K562 (cell line): ENCODE measurements around the gene OR52W1. TPM values are rescaled to one million over a fixed set of nuclear protein-coding genes. Genes with fewer than 3 reads are reported as not detected.

ENCODE experiments used
- ATAC-seq: fragments of 200-7000 bp; cut with Tn5 transposase; 3 replicates; pipeline ENCODE4 v1.9.1; 2020; ENCODE audit warnings: moderate library complexity
- BruUV-seq: library from RNA; stranded (reverse); fragments of 400-500 nt; replicated peaks from 2 replicates; lab custom pipeline; 2021; lab: Mats Ljungman, UMichigan
- CTCF ChIA-PET: fragments of 300-600 bp; formaldehyde crosslinking; extraction: SDS; loops from one replicate; lab custom pipeline; 2021; ENCODE audit warnings: low intra/inter-chr PET ratio; lab: Yijun Ruan, JAX
- POLR2A ChIA-PET: fragments of 300-600, 350-650 bp; sonication (Branson Sonifier 250); formaldehyde crosslinking; extraction: SDS; loops from one replicate; lab custom pipeline; 2021; ENCODE audit warnings: antibody characterized with exemption, inconsistent platforms; lab: Yijun Ruan, JAX
- DNase-seq, 4 experiments: peaks; one replicate each; pipeline versions ENCODE4 v3.0.0 to v3.0.0-alpha.2; 2011 to 2018; ENCODE audit warnings: low spot score in 3 of 4, mixed read lengths in 3 of 4; ENCODE audit errors: extremely low read depth in 1 of 4
- FAIRE-seq: peaks from 2 replicates; lab custom pipeline; 2011; peaks lifted over from hg19 to GRCh38; lab: Jason Lieb, UNC
- H2AFZ ChIP-seq: 2 replicates; pipeline ENCODE4 v1.6.0; 2011; ENCODE audit warnings: low read depth, low read length, control low read depth, inconsistent platforms
- H3K27ac ChIP-seq: fragments of 200-600 bp; 3 replicates; pipeline ENCODE4 v1.8.0; 2011; ENCODE audit warnings: low read depth, mild to moderate bottlenecking, control low read depth, inconsistent platforms, low read length, moderate library complexity, mixed read lengths; ENCODE audit errors: extremely low read depth
- H3K27me3 ChIP-seq, 2 experiments: fragments of 300-600 bp in 1 of 2; 2 replicates in 1 of 2; 3 replicates in 1 of 2; pipeline versions ENCODE4 v1.6.0 to v1.8.0; 2011; ENCODE audit warnings: inconsistent platforms in 2 of 2, low read length in 2 of 2, mild to moderate bottlenecking in 1 of 2, mixed read lengths in 1 of 2, moderate library complexity in 1 of 2; ENCODE audit not compliant: control insufficient read depth in 2 of 2, insufficient read depth in 2 of 2
- H3K36me3 ChIP-seq: fragments of 300-600 bp; 3 replicates; pipeline ENCODE4 v1.8.0; 2011; ENCODE audit warnings: mild to moderate bottlenecking, low read length, inconsistent platforms; ENCODE audit not compliant: control insufficient read depth, insufficient read depth
- H3K4me1 ChIP-seq, 2 experiments: fragments of 200-600 bp in 1 of 2; replicated peaks in 1 of 2; 2 replicates in 1 of 2; 3 replicates in 1 of 2; pipeline versions ENCODE4 v1.5.1 to v1.8.0; 2011; ENCODE audit warnings: inconsistent platforms in 2 of 2, low read length in 2 of 2, mild to moderate bottlenecking in 1 of 2, mixed read lengths in 1 of 2, moderate library complexity in 1 of 2; ENCODE audit not compliant: control insufficient read depth in 2 of 2, insufficient read depth in 2 of 2
- H3K4me2 ChIP-seq: 2 replicates; pipeline ENCODE4 v1.6.1; 2011; ENCODE audit warnings: low read length, control low read depth, inconsistent platforms, mixed read lengths; ENCODE audit not compliant: insufficient read depth
- H3K4me3 ChIP-seq: fragments of 200-600 bp; sonication (generic), shearing (Covaris generic); 2 replicates; pipeline ENCODE4 v1.5.1; 2016; ENCODE audit warnings: control low read depth, inconsistent platforms
- H3K79me2 ChIP-seq: fragments of 200-600 bp; 3 replicates; pipeline ENCODE4 v1.8.0; 2011; ENCODE audit warnings: low read length, inconsistent platforms; ENCODE audit not compliant: control insufficient read depth, insufficient read depth
- H3K9ac ChIP-seq, 2 experiments: 2 replicates each; pipeline versions ENCODE4 v1.6.0 to v1.6.1; 2011; ENCODE audit warnings: low read depth in 2 of 2, low read length in 2 of 2, control low read depth in 1 of 2, inconsistent platforms in 1 of 2, mild to moderate bottlenecking in 1 of 2, mixed read lengths in 1 of 2; ENCODE audit not compliant: insufficient read depth in 1 of 2
- H3K9me1 ChIP-seq: one replicate; pipeline ENCODE4 v1.6.0; 2011; ENCODE audit warnings: inconsistent platforms, mild to moderate bottlenecking, low read length, moderate library complexity; ENCODE audit not compliant: control insufficient read depth, insufficient read depth
- H3K9me3 ChIP-seq: replicated peaks from 2 replicates; pipeline ENCODE4 v1.5.1; 2011; ENCODE audit warnings: low read depth, low read length, inconsistent platforms; ENCODE audit not compliant: control insufficient read depth, insufficient read depth
- H4K20me1 ChIP-seq: replicated peaks from 2 replicates; pipeline ENCODE4 v1.6.1; 2011; ENCODE audit warnings: low read length, inconsistent platforms, mixed read lengths; ENCODE audit not compliant: control insufficient read depth, insufficient read depth
- NR3C1 ChIP-seq: sonication (generic); formaldehyde crosslinking; IDR thresholded peaks from 2 replicates; pipeline ENCODE4 v1.8.1; 2022; ENCODE audit warnings: missing genetic modification reagents
- PHB ChIP-seq: fragments of 250-450 bp; sonication (Bioruptor Pico); IDR thresholded peaks from 2 replicates; pipeline ENCODE4 v1.5.0; 2021
- SIX5 ChIP-seq, 2 experiments: IDR thresholded peaks; 2 replicates each; pipeline ENCODE4 v1.6.1; 2011; ENCODE audit warnings: low read length in 2 of 2, borderline replicate concordance in 1 of 2, low read depth in 1 of 2, mild to moderate bottlenecking in 1 of 2, moderate library complexity in 1 of 2; ENCODE audit not compliant: insufficient read depth in 1 of 2
- TAF15 ChIP-seq: fragments of 200-400 bp; formaldehyde crosslinking; IDR thresholded peaks from 2 replicates; pipeline ENCODE4 v1.6.1; 2017; ENCODE audit warnings: mild to moderate bottlenecking, low read depth, low read length, moderate library complexity
- WGBS: fragments of 100-300 bp; shearing (Covaris generic); methylation state at CpG from one replicate; pipeline ENCODE4 v1.1.6; 2016; ENCODE audit warnings: low coverage, mixed read lengths; ENCODE audit not compliant: insufficient coverage; ENCODE audit errors: missing lambda C conversion rate; 5-methylcytosine and 5-hydroxymethylcytosine counted together
- in situ Hi-C: fragments of 300-500 bp; cut with MboI; formaldehyde crosslinking; loops from 4 replicates; pipeline ENCODE4 v1.15.0; 2018; ENCODE audit warnings: inconsistent platforms, mixed read lengths
- intact Hi-C: fragments of 100-400 bp; cut with micrococcal nuclease; formaldehyde crosslinking; loops from 2 replicates; pipeline ENCODE4 v1.14.2; 2022
- polyA plus RNA-seq, 8 experiments: library from polyadenylated mRNA; depleted of rRNA in 4 of 8; stranded (reverse) in 5 of 8; unstranded in 3 of 8; fragments of >200 nt; fragmentation: Nextera tagmentation in 2 of 8; fragmentation: Illumina TruSeq in 1 of 8; extraction: Ambion mirVana in 2 of 8; extraction: Trizol in 1 of 8; gene quantifications; 2 replicates each; pipeline versions ENCODE4 v1.2.1 to v1.2.3, GENCODE V29; 2011 to 2014; ENCODE audit warnings: inconsistent platforms in 1 of 8, missing spikeins in 1 of 8
- total RNA-seq, 7 experiments: library from RNA; depleted of rRNA in 6 of 7; stranded (reverse); fragments of >200 nt in 6 of 7; fragmentation: Illumina TruSeq in 2 of 7; extraction: Trizol in 2 of 7; gene quantifications; 2 replicates each; pipeline versions ENCODE4 v1.2.1 to v1.2.3, GENCODE V29; 2011 to 2021; ENCODE audit warnings: low replicate concordance in 1 of 7
- TF ChIP-seq, protein P1 (sequence below), 2 experiments: fragments of 200-800 bp in 1 of 2; sonication (Bioruptor generic) in 1 of 2; sonication (generic) in 1 of 2; formaldehyde crosslinking in 1 of 2; IDR thresholded peaks in 1 of 2; conservative IDR thresholded peaks in 1 of 2; 2 replicates each; pipeline versions ENCODE4 v1.5.0 to v1.6.1; 2016 to 2020; ENCODE audit warnings: missing compliant biosample characterization in 1 of 2, missing genetic modification characterization in 1 of 2, missing genetic modification reagents in 1 of 2

The OR52W1 gene
- total and polyA plus RNA-seq, 9 of the 15 experiments (the other 6 are each of a cell fraction or from before 2014, with no cell fraction given), result not detected

DNA sequence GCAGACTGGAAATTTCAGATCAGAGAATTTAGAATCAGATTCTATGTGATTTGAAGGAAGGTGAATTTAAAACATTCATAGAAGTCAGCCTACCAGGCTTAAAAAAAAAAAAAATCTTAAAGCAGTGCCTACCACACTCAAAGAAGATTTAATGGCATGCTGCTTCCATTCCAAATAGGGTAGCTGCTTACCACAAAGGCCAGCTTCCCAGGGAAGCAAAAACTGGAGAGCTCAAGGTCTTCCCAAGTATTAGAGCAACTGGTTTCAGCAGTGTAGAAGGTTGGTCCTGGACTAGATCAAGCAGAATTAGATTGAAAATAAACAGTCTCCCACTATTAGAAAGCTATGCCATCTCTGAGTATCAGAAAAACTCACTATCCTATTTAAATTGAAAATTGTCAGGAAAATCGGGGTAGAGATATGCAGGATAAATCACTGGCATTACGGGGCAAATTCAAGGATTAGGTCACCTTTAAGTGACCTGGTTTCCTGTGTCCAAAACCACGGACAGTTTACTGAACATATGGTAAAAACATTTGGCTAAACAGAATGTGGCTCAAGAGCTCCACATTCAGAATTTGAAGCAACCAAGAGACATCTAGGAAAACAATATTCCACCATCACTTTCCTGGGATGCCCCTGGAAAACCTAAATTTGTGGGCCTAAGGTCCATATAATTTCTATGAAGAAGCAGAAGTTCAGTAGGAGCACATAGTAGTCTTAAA lies 7.6 kb downstream of the OR52W1 start:
- TF ChIP-seq SIX5 (IDR thresholded peaks at IDR 0.05; ENCODE audit: borderline replicate concordance in 1 of 2, insufficient read depth in 1 of 2, low read depth in 1 of 2, low read length in 2 of 2), result no peak
- TF ChIP-seq, protein P1, sequence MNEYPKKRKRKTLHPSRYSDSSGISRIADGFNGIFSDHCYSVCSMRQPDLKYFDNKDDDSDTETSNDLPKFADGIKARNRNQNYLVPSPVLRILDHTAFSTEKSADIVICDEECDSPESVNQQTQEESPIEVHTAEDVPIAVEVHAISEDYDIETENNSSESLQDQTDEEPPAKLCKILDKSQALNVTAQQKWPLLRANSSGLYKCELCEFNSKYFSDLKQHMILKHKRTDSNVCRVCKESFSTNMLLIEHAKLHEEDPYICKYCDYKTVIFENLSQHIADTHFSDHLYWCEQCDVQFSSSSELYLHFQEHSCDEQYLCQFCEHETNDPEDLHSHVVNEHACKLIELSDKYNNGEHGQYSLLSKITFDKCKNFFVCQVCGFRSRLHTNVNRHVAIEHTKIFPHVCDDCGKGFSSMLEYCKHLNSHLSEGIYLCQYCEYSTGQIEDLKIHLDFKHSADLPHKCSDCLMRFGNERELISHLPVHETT (CRISPR knock-in tag; conservative IDR thresholded peaks at IDR 0.05 in 1 of 2, IDR thresholded peaks at IDR 0.05 in 1 of 2), result no peak
- no peak for TF ChIP-seq NR3C1 (CRISPR knock-in tag)
- no peak for TF ChIP-seq TAF15
- TF ChIP-seq PHB (CRISPR knock-in tag), result no peak
- Histone ChIP-seq H3K9ac (no peak overlapping the region), H3K27ac (no peak overlapping the region), H3K4me3 (no peak overlapping the region), H3K4me2 (no peak overlapping the region), H3K36me3 (peaks cover 23% of the 10 kb centered on the region; the same call in 2 of the 3 replicates), H3K9me1 (no peaks in the 10 kb centered on the region), H4K20me1 (no peaks in the 10 kb centered on the region), H2AFZ (no peak overlapping the region), H3K4me1 (no peaks in the 10 kb centered on the region), H3K9me3 (no peaks in the 10 kb centered on the region), H3K27me3 (no peaks in the 10 kb centered on the region), H3K79me2 (no peaks in the 10 kb centered on the region)
- no peak for DNase-seq
- no peak for FAIRE-seq
- WGBS, result 77% methylated on average over 3 of the region's 3 CpGs
- ChIA-PET CTCF (no interaction called here), POLR2A (interaction anchor here (0.9 kb wide), 1 partner anchor 14 kb away, joined by 3 read pairs; no protein-coding TSS in a partner anchor)
- in situ Hi-C loops (no loop called here), intact Hi-C loops (no loop called here)
- no peak for ATAC-seq
- no TSS peak for BruUV-seq
